Measurements from ENCODE around the gene GIMAP1.

GIMAP1 gene

GRCh38 chr7:150734254-150734653, 17.8 kb downstream of the GIMAP1 start:
- no peak overlapping the region for H3K4me3 ChIP-seq (ENCODE audit: low read depth in 1 of 2, low read length in 1 of 2)
- no peak overlapping the region for H3K27ac ChIP-seq
- no peaks in the 10 kb centered on the region for H3K9me3 ChIP-seq

GRCh38 chr7:150735596-150736358, 19.4 kb downstream of the GIMAP1 start:
- H3K27ac ChIP-seq: no peak overlapping the region
- no peaks in the 10 kb centered on the region for H3K9me3 ChIP-seq
- H3K4me3 ChIP-seq (ENCODE audit: low read depth in 1 of 2, low read length in 1 of 2): no peak overlapping the region
- H3K4me1 ChIP-seq (ENCODE audit: control insufficient read depth in 1 of 2, insufficient read depth in 1 of 2, low read depth in 1 of 2, low read length in 1 of 2): peaks cover 9 to 10% of the 10 kb centered on the region in 2 experiments
- peaks cover 19% of the 10 kb centered on the region for H3K27me3 ChIP-seq
- H3K36me3 ChIP-seq: no peaks in the 10 kb centered on the region
- TF ChIP-seq CTCF (IDR thresholded peaks at IDR 0.05): no peak

More at GRCh38 chr7:150734254-150734653, 17.8 kb downstream of the GIMAP1 start:
- TF ChIP-seq CTCF (IDR thresholded peaks at IDR 0.05): no peak
- Histone ChIP-seq H3K27me3 (peaks cover 19% of the 10 kb centered on the region), H3K4me1 (ENCODE audit: control insufficient read depth in 1 of 2, insufficient read depth in 1 of 2, low read depth in 1 of 2, low read length in 1 of 2) (peaks cover 9 to 10% of the 10 kb centered on the region in 2 experiments), H3K36me3 (no peaks in the 10 kb centered on the region)

GRCh38 chr7:150736864-150737263, 20.5 kb downstream of the GIMAP1 start:
- H3K4me1 ChIP-seq (ENCODE audit: control insufficient read depth in 1 of 2, insufficient read depth in 1 of 2, low read depth in 1 of 2, low read length in 1 of 2): peaks cover 9 to 10% of the 10 kb centered on the region in 2 experiments
- no peak overlapping the region for H3K4me3 ChIP-seq (ENCODE audit: low read depth in 1 of 2, low read length in 1 of 2)
- no peaks in the 10 kb centered on the region for H3K9me3 ChIP-seq
- no peak overlapping the region for H3K27ac ChIP-seq
- no peaks in the 10 kb centered on the region for H3K36me3 ChIP-seq
- no peak for TF ChIP-seq CTCF (IDR thresholded peaks at IDR 0.05)
- peaks cover 19% of the 10 kb centered on the region for H3K27me3 ChIP-seq

- no peak for TF ChIP-seq CTCF (IDR thresholded peaks at IDR 0.05)
- Histone ChIP-seq H3K27ac (no peak within 1 kb of the TSS), H3K4me3 (ENCODE audit: low read depth in 1 of 2, low read length in 1 of 2) (no peak within 1 kb of the TSS), H3K4me1 (ENCODE audit: control insufficient read depth in 1 of 2, insufficient read depth in 1 of 2, low read depth in 1 of 2, low read length in 1 of 2) (peaks cover 9 to 10% of the 10 kb centered on the region in 2 experiments), H3K36me3 (no peaks in the 10 kb centered on the region), H3K9me3 (no peaks in the 10 kb centered on the region), H3K27me3 (peaks cover 19% of the 10 kb centered on the region)
Measured at GRCh38 chr7:150737265-150738055, 21.0 kb downstream of the GIMAP1 start, which contains the start of gene GIMAP5. Gene GIMAP5 (plus strand): TSS chr7:150737418. CDS start chr7:150740885, 3,467 bp downstream.

- no peaks in the 10 kb centered on the region for H3K36me3 ChIP-seq
- no peak overlapping the region for H3K4me3 ChIP-seq (ENCODE audit: low read depth in 1 of 2, low read length in 1 of 2)
- H3K9me3 ChIP-seq: no peaks in the 10 kb centered on the region
- no peak overlapping the region for H3K27ac ChIP-seq
- H3K27me3 ChIP-seq: peaks cover 19% of the 10 kb centered on the region
- H3K4me1 ChIP-seq (ENCODE audit: control insufficient read depth in 1 of 2, insufficient read depth in 1 of 2, low read depth in 1 of 2, low read length in 1 of 2): peaks cover 9 to 10% of the 10 kb centered on the region in 2 experiments
- TF ChIP-seq CTCF (IDR thresholded peaks at IDR 0.05): no peak
Measured at GRCh38 chr7:150738092-150738491, 21.7 kb downstream of the GIMAP1 start.
